HG03469 (cell line): ENCODE data around the gene MAPK8IP1.
"Not testable (repeated sequence)": the region's sequence is repeated elsewhere in the genome, so short reads cannot be mapped to it uniquely, and the experiment has no call there.

Experiments
- ATAC-seq: cut with Tn5 transposase; IDR thresholded peaks from one replicate; pipeline ENCODE4 v1.9.1; 2021; ENCODE audit warnings: mild to moderate bottlenecking, moderate library complexity, moderate number of reproducible peaks; ENCODE audit not compliant: unreplicated experiment

Gene MAPK8IP1

DNA sequence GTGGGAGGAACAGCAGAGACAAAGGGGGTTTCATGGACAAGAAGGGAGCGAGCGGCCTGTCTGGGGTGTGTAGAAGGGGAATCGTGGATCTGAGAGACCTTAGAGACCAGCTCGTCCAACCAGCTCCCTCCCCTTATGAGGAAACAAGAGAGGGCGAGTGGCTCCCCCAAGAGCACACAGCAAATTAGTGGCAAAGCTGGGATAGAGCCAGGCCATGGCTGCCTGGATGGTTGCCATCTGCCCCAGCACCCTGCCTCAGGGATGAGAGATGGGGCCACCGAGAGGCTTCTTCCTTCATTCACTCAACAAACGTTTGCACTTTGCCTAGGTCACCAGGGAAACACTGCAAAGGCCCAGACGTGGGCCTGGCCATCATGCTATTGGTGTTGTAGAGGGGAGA lies 4.1 kb downstream of the MAPK8IP1 start:
- no peak for ATAC-seq

- no peak for ATAC-seq
Measured at GRCh38 chr11:45889966-45890365, 4.5 kb downstream of the MAPK8IP1 start.

DNA sequence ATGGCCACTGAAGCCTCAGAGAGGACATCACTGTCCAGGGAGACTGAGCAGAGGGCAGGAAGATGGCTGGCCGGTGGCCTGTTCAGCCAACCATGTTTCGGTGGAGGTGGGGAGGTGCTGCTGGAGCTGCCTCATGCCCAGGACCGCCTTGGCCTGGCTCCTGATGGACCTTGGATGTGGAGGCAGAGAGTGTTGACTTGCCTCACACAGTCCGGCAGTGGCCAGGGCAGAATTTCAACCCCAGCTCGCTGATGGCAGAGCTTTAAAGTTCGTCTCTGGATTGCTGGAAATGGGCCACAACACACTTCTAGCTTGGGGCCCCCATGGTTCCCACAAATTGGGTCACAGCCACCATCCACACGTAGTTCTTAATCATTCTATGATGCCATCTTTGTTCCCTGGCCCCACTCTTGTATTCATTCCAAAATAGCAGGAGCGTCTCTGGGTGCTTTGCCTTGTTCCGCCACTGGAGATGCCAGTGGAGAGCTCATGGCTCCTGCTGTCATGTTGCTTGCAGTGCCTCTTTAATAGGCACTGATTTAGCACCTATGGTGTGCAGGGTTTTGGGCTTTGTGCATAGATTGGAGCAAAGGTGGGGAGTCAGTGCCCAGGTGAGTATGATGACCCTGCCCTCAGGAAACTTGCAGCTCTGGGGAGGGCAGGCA lies 5.6 kb downstream of the MAPK8IP1 start:
- no peak for ATAC-seq

DNA sequence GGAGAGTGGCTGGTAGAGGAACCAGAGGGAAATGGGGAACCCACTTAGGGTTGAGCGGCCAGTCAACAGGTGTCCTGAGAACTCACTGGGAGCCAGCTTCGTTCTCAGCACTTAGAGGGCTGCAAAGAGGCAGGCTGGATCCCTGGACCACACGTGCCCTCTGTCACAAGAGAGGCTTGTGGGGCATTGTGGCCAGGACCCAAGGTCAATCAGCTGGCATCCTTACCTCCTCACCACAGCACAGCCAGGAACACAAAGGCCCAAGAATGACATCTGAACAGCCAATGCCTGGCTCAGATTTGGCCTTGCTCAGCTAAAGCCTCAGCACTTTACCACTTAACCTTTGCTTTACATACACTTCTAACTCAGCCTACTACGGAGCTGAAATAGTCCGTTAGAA lies 7.4 kb downstream of the MAPK8IP1 start:
- no peak for ATAC-seq

GRCh38 chr11:45894555-45895247 lies 9.2 kb downstream of the MAPK8IP1 start:
- ATAC-seq = no peak

- no peak for ATAC-seq
Measured at GRCh38 chr11:45895553-45896259, 10.3 kb downstream of the MAPK8IP1 start.

- no peak for ATAC-seq
Measured at GRCh38 chr11:45896422-45896984, 11.1 kb downstream of the MAPK8IP1 start.

GRCh38 chr11:45897556-45897955 lies 12.1 kb downstream of the MAPK8IP1 start:
- ATAC-seq = no peak

DNA sequence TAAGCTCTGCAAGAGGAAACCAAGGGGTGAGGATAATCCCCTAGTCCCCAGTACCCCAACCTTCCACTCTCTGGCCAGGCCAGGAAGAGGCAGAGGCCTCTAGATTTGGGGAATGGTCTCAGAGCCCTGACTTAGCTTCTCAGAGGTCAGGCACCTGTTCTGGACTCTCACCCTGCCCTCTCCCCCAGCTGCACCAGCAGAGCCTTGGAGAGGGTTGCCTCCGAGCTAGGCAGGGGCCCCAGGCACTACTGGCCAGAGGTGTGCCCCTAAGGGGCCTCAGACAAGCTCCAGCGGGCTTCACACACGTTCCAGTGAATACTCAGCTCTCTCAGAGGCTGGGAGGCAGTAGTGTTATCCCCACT lies 13.6 kb downstream of the MAPK8IP1 start:
- no peak for ATAC-seq

DNA sequence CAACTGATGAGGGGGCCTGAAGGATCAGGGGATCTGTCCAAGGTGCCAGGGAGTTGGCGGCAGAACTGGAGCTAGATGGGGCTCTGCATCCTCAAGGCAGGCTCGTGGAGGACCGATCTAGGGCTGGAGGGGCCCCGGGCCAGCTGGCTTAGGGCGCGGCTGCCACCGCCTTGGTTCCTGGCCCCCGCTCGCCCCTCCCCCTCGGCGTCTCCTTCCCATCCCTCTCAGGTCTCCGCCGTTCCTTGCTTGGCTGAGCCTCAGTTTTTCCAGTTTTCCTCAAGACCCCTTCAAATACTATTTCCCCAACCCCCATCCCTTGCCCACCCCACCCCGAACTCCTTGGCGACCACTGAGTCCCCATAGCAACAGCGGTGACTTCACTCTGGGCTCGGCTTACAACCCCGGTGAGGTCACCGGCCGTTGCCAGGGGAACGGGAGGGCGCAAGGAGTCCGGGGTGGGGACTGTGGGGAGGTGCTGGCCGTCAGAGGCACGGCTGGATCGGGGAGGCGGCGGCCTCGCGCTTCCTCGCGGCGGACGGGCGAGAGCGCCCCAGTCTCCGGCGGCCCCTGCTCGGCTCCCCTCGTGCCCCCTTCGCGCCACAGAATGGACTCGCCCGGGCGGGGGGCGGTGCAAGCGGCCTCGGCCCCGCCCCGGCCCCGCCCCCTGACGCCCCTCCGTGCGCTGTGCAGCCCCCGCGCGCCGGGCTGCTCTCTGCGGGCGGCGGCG lies 14.2 kb downstream of the MAPK8IP1 start:
- no peak for ATAC-seq

DNA sequence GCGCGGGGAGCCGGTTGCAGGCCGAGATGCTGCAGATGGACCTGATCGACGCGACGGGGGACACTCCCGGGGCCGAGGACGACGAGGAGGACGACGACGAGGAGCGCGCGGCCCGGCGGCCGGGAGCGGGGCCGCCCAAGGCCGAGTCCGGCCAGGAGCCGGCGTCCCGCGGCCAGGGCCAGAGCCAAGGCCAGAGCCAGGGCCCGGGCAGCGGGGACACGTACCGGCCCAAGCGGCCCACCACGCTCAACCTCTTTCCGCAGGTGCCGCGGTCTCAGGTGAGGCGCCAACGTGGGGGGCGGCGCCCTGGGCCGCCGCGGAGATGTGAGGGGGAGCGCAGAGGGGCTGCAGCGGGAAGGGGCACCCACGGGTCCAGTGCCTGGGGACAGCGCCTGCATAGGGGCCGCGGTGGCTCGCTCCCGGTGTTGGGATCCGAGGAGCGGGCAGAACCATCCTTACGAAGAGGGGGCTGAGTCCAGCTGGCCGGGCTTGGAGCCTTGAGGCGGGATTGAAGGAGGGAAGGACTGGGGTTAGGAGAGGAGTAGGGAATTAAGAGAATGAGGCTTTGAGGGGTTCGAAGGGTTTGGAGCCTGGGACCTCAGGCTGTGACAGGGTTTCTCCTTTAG lies 14.8 kb downstream of the MAPK8IP1 start:
- ATAC-seq = not testable (repeated sequence)

DNA sequence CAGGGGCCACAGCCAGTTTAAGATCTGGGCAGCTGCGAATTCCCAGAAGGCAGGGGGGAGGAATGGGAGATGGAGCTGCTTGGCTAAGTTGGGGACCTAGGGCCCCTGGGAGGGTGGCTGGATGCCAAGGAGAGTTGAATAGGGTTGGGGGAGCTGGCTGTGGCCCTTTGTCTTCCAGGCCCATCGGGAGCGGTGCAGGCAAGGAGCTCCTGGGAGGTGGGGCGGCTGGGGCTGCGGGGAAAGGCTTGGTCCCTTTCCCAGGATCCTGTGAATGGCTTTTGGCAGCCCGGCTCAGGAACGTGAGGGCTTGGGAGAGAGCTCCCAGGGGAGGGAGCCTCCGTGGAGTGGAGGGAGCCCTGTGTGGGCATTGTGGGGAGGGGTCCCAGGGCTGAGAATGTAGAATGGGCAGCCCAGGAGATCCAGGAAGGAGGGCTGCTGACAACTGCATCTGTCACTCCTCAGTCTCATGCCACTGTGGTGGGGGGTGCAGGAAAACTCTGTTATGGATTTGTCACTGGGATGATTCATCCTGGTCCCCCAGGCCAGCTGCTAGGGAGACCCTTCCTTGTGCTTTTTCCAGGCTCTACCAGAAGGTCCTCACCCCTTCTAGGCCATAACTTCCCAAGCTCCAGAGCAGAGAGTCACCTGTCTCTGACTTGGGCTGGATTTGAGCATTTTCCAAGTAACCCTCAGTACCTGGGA lies 15.6 kb downstream of the MAPK8IP1 start:
- ATAC-seq = no peak

GRCh38 chr11:45901626-45902025 lies 16.2 kb downstream of the MAPK8IP1 start:
- no peak for ATAC-seq

GRCh38 chr11:45902452-45903380 lies 17.3 kb downstream of the MAPK8IP1 start:
- ATAC-seq = no peak

DNA sequence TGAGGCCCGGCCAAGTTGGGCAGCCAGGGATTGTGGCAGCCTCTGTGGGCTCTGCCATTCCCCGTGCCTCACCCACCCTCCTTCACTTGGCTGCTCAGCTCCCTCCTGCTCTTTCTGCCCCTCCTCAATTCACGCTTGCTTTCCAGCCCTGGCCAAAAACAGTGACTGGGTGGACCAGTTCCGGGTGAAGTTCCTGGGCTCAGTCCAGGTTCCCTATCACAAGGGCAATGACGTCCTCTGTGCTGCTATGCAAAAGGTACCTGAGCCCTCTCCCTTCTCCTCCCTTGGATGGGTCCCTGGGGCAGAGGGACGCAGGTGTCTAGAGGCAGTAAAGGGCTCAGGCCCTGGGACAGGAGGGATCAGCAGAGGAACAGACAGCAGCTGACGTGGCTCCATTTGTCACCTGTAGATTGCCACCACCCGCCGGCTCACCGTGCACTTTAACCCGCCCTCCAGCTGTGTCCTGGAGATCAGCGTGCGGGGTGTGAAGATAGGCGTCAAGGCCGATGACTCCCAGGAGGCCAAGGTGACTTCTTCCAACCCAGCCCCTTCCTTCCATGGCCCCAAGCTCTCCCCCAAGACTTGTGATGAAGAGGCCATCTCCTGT lies 19.0 kb downstream of the MAPK8IP1 start:
- no peak for ATAC-seq

GRCh38 chr11:45905095-45905494 lies 19.6 kb downstream of the MAPK8IP1 start:
- no peak for ATAC-seq

GRCh38 chr11:45905576-45905975 lies 20.1 kb downstream of the MAPK8IP1 start:
- not testable (repeated sequence) for ATAC-seq

- ATAC-seq = no peak
Measured at GRCh38 chr11:45906096-45906682, 20.7 kb downstream of the MAPK8IP1 start.
